HG03558 (cell line): ENCODE results near the gene KATNBL1.
"Not testable (repeated sequence)": the region's sequence is repeated elsewhere in the genome, so short reads cannot be mapped to it uniquely, and the experiment has no call there.

ENCODE experiments used
- ATAC-seq: cut with Tn5 transposase; IDR thresholded peaks from one replicate; pipeline ENCODE4 v1.9.1; 2021; ENCODE audit warnings: moderate number of reproducible peaks; ENCODE audit not compliant: unreplicated experiment; ENCODE audit errors: extremely low read depth

The KATNBL1 gene

DNA sequence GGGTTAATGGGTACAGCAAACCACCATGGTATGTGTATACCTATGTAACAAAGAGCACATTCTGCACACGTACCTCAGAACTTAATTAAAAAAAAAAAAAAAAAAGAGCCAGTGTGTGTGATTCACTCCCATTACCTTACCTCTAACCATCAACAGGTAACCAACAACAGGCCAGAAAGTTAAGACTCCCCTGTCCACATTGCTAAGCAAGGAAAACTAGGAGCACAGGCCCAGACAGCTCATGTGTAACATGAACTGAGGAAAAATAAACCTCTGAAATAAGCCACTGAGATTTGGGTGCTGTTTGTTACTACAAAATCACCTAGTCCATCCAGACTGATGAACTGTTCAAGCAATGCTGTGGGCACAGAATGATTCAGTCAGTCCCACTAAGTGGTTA lies 6.0 kb downstream of the KATNBL1 start:
- ATAC-seq, result no peak

DNA sequence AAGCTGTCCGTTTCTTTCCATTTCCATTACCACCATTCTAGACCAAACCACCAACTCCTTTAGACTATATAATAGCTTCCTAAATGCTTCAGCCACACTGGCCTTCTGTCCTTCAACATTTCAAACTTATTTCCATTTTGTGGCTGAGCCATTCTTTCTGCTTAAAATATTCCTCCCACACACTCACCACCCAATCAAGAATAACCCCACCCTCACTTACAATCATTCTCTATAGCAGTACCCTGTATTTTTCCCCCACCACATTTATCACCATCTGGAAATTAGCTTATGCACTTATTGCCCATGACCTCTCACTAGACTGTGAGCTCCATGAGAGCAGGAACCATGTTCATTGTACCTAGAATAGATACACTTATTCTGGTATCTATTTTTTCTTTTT lies 6.6 kb downstream of the KATNBL1 start:
- ATAC-seq, result no peak

DNA sequence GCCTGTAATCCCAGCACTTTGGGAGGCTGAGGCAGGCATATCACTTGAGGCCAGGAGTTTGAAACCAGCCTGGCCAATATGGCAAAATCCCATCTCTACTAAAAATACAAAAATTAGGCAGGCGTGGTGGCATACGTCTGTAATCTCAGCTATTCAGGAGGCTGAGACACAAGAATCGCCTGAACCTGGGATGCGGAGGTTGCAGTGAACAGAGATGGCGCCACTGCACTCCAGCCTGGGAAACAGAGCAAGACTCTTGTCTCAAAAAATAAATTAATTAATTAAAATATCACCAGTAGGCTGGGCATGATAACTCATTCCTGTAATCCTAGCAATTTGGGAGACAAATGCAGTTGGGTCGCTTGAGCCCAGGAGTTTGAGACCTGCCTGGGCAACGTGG lies 16.6 kb downstream of the KATNBL1 start:
- ATAC-seq, result not testable (repeated sequence)

DNA sequence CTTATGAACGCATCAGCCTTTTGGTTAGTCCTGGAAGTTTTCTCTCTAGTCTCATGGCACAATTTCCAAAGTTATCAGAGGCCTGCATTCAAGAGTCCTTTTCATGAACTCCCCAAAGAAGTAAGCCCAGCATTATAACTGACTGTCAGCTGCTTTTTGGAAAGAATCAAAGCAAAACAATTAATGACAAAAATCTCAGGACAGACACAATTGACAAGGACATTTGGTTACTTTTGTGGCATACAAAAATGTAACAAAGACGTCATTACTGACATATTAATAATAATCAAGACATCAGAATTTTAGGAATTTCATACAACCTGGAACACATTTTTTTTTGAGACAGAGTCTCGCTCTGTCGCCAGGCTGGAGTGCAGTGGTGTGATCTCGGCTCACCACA lies 21.2 kb downstream of the KATNBL1 start:
- ATAC-seq, result no peak

DNA sequence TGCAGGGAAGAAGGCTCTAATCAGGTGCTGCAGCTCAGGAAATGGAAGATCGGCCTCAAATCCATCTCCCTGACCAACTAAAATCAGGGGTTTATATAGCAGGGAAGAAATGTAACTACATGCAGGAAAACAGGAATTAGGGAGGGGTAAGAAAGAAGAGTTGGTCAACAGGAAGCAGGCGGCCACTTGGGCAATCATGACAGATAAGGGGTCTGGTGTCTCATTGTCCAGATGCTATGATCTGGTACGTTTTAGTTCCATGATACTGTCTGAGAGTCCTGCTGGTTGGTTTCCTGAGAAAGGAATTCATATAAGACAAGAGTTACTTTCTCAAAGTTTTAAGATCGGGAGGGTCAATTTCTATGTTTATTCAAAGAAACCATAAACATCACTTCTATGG lies 24.2 kb downstream of the KATNBL1 start:
- ATAC-seq, result no peak

DNA sequence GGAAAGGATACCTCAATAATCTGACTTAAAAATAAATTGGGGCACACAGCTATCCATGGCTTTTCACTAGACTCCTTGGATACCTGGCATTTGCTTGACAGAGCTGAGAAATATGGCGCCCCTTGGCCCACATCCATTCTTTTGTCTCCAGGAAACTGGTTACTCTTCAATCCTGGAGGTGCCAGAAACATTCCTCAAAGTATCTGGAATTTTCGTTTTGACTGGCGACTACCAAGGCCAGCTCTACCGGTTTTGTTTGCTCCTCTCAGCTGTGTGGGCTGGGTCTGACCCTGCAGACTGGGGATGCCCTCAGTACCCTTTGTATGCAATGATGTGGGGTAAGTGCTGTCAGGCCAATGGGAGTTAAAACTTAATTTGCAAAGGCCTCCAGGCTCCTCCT lies 27.0 kb downstream of the KATNBL1 start:
- no peak for ATAC-seq

DNA sequence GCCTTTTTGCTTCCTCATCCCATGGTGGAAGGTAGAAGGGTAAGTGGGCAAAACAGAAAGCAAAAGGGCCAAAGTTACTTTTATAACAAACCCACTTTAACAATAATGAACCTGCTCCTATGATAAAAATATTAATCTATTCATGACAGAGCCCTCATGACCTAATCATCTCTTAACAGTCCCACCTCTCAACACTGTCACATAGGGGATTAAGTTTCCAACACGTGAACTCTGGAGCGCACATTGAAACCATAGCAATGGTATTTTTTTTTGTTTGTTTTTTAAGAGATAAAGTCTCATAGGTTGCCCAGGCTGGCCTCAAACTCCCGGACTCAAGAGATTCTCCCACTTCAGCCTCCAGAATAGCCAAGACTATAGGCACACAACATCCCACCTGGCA lies 30.7 kb downstream of the KATNBL1 start:
- ATAC-seq, result no peak

DNA sequence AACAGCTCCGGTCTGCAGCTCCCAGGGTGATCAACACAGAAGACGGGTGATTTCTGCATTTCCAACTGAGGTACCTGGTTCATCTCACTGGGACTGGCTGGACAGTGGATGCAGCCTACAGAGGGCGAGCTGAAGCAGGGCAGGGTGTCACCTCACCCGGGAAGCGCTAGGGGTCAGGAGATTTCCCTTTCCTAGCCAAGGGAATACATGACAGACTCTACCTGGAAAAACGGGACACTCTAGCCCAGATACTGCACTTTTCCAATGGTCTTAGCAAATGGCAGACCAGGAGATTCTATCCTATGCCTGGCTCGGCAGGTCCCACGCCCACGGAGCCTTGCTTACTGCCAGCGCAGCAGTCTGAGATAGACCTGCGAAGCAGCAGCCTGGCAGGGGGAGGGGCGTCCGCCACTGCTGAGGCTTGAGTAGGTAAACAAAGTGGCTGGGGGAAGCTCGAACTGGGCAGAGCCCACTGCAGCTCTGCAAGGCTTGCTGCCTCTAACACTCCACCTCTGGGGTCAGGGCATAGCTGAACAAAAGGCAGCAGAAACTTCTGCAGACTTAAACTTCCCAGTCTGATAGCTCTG lies 43.8 kb downstream of the KATNBL1 start:
- ATAC-seq, result not testable (repeated sequence)

DNA sequence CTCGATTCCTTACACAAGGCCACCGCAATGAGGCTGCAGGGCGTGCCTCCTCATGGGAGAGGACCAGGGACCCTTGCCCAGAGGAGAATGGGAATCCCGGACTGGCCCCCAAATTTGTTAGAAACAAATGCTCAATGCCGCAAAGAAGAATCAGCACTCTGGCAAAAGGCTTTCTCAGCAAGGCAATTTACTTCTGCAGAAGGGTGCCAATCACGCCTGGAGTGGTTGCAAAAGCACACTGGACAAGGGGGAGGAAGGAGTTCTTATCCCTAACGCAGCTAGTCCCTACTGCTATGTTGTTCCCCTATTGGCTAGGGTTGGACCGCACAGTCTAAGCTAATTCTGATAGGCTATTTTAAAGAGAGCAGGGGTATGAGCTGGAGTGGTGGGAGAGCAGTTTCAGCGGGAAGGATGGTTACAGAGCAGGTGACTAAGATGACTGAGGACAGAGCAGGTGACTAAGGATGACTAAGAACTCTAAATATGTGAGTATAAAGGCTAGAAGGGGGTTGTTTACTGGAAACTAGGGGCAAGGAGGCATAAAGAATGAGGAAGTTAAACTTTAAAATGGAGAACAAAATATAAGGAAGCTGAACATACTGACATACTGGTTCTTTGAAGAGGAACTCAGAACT lies 48.5 kb downstream of the KATNBL1 start:
- no peak for ATAC-seq

DNA sequence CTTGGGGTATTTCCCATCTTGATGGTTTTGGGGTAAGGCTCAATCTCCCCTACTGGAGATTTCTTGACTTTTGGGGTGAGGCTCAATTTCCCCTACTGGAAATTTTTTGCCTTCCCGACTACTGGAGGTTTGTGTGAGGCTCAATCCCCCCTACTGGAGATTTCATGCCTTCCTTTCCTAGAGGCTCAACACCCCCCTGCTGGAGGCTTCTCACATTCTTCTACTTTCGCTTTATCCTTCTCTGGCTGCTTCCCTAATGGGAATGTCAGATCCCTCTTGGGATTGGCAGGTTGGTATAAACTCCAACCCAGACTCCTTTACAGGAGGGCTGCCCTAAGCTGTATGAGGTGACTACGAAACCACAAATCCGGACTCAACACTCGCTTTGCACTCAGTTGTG lies 49.2 kb downstream of the KATNBL1 start:
- ATAC-seq, result no peak

DNA sequence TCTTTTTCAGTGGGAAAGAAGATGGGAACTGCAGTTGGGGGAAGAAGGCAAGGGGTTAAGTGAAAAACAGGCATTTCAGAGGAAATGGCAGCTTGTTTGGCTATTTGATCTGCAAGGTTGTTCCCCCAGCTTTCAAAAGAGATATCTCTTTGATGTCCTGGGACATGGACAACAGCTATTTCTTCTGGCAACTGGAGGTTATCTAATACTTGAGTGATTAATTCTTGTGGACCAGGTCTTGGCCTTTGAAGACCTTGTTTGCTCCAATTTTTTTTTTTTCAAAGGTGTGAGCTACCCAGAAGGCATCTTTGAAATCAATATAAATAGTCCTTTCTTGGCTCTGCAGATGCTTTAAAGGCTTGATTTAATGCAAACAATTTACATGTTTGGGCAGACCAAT lies 51.5 kb downstream of the KATNBL1 start:
- no peak for ATAC-seq

DNA sequence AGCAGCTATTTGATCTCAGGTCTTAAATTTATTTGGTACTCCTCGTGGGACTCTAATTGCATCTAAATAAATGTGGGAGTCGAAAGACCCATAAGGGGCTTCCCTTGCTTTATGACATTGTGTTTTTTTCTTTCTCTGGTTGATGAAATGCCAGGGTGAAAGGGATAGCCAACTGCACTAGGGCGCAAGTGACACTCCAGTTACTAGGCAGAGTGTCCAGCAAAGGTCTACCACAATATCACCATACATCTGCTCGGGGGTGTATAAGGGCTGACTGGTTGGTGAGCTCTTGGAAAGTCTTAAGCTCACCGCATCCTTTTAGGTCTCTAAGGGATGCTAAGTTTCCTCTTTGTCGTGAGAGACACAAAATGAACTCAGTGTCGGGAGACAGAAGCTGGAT lies 54.0 kb downstream of the KATNBL1 start:
- ATAC-seq, result no peak

DNA sequence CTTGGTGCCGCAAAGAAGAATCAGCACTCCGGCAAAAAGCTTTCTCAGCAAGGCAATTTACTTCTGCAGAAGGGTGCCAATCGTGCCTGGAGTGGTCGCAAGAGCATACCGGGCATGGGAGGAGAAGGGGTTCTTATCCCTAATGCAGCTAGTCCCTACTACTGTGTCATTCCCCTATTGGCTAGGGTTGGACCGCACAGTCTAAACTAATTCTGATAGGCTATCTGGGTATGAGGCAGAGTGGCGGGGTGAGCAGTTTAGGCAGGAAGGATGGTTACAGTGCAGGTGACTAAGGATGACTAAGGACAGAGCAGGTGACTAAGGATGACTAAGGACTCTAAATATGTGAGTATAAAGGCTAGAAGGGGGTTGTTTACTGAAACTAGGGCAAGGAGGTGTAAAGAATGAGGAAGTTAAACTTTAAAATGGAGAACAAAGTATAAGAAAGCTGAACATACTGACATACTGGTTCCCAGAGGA lies 55.1 kb downstream of the KATNBL1 start:
- no peak for ATAC-seq

DNA sequence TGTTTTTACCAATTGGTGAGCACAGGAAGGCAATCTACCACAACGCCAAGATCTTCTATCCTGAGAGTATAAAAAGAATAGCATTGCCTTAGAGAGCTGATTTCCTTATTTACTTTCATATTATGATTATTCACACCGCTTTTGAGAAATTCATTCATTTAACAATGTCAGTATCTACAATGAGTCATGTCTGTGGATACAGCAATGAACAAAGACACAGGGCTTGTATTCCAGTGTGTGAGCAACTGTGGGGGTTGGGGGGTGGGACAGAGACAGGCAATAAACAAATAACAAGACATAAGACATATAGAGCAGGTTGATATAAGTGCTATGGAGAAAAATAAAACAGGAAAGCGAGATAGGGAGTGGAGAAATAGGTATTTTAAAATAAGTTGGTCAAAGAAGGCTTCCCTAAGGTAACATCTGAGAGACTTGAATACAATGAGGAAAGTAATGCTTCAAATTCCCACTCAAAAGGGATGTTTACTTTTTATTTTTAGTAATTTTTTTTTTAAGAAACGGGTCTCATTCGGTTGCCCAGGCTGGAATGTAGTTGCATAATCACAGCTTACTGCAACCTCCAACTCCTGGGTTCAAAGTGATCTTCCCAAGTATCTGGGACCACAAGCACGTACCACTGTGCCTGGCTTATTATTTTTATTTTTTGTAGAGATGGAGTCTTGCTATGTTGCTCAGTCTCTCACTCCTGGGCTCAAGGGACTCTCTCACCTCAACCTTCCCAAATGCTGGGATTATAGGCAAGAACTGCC lies 62.3 kb downstream of the KATNBL1 start:
- no peak for ATAC-seq

DNA sequence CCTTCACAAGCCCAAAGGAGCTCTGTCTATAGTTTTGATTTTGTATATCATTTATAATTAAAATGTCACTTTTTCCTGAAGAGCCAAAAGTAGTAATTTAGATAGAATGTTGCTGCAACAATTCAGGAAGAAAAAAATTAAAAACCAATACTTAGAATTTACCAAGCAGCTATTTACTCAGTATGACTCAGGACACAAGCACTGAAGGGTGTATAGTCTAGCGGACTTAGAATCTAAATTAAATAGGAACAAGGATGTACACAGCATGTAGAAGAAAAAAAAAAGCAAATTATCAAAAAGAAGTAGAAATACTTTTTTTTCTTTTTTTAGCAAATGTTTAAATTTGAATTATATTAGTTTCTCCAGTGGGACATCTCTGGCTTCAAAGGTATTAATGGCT lies 76.4 kb downstream of the KATNBL1 start:
- ATAC-seq, result no peak

DNA sequence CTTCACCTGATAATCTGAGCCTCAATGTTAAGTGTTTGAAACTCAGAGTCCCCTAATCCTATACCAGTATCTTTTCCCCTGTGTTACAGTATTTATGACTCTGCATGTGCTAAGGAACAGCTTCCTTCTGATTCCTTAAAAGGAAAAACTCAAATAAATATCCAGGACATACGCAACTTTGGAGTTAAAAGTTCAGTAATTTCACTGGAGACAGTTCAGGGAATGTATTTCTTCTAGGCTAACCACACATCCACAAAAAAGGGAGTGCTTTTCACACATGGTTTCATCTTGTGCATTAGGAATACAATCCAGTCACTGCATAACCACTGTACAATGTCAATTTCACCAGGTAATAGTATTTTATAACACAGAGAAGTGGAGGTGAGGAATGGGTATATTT lies 77.0 kb downstream of the KATNBL1 start:
- no peak for ATAC-seq

DNA sequence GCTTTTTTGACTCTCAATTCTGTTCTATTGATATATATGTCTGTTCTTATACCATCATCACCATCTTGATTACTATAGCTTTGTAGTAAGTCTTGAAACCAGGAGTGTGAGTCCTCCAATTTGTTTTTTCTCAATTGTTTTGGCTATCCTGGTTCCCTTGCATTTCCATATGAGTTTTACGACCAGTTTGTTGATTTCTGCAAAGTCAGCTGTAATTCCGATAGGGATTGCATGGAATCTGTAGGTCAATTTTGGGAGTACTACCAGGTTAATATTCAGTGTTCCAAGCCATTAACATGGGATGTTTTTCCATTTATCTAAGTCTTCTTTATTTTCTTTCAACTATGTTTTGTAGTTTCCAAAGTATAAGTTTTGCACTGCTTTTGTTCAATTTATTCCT lies 81.0 kb downstream of the KATNBL1 start:
- no peak for ATAC-seq

DNA sequence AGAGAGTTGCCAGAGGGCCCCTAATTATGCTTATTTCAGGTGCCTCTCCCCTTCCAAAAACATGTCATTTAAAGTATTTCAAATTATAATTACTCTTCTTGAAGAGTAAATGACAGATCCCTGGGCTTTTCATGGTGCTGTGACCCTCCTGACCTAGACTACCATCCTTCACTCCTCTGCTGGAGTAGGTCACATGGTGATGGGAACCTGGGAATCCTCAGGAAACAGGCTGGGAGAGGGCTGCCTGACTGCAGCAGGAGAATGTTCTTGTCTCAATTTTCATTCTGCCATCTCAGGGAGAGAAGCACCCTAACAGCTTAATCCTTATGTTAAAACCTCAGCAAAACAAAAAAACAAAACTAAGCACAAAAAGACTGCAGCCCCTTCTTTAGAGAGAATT lies 83.4 kb downstream of the KATNBL1 start:
- ATAC-seq, result no peak

DNA sequence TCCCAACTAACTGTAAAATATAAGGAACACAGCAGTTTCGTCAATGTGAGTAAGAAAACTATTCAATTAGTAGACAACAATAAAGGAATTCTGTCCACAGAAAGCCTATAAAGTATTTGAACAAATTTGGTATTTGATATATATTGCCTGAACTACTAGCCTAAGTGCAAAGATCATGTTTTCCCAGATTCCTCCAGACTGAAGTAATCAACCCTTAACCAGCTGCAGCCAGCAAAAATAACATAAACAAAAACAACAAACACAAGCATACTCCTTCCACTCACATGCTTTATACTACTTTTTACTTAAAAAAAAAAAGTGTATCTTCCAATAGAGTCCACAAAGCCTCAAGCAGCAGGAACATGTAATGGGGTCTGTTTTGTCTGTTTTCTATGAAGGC lies 84.0 kb downstream of the KATNBL1 start:
- ATAC-seq, result no peak

DNA sequence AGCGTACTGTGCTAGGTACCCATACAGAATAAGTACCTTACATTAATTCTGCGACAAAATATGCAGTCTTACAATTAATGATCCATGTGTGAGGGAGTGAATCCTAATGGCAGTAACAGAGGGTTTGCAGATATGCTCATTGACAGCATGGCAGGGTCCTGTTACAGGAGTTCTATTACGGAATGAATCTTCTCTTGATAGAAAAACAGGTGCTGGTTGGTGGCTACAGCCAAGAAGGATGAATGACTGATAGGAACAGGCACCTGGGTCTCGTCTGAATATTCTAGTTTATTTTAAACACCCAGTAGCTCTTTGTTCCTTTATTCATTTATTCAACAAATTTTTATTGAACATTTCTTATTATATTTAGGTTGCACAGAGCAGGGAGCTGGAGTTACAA lies 85.2 kb downstream of the KATNBL1 start:
- no peak for ATAC-seq

DNA sequence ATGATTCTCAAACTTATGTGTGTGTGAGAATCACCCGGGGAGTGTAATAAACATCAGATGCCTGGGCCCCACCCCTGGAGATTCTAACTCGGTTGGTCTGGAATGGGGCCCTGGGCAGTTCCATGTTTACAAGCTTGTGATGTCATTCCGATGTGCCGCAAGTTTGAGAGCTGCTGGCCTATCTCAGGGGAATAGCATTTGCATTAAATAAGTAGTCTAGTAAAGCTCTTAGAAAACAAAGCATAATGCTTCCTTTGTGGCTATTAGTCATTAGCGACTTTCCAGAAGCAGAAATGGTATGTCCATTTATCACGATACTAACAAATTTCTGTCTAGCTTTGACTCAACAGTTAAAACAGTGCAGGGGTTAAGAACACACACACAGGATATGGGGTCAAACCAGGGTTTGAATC lies 87.1 kb downstream of the KATNBL1 start:
- no peak for ATAC-seq

DNA sequence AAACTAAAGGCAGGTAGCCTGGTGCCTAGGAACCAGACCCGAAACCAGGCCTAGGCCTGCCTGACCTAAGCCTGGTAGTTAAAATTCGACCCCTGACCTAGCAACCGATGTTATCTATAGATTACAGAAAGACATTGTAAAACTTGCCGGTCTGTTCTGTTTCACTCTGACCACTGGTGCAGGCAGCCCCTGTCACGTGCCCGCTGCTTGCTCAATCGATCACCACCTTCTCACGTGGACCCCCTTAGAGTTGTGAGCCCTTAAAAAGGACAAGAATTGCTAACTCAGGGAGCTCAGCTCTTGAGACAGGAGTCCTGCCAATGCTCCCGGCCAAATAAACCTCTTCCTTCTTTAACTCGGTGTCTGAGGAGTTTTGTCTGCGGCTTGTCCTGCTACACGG lies 88.1 kb downstream of the KATNBL1 start:
- not testable (repeated sequence) for ATAC-seq
